ENCODE data around the gene CYFIP1. TPM values are rescaled to one million over a fixed set of nuclear protein-coding genes. Genes with fewer than 3 reads are reported as not detected.

CYFIP1 gene
- total and polyA plus RNA-seq, 2 of the 8 experiments (the other 6 are each of a cell fraction or from before 2014, with no cell fraction given) = 38.6 to 81.7 TPM

DNA sequence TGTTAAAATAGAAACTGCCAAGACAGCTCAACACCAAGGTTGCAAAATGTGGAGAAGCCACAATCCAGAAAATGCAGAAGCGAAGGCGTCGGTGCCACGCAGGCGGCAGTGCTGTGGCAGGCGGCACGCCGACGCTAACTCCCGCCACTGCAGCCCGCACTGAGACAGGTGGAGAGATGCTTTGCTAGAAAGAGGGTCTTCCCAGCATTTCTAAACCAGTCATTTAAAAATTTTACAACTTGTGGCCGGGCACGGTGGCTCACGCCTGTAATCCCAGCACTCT, 23.2 kb downstream of the CYFIP1 start (continued):
- TF ChIP-seq NANOG (IDR thresholded peaks at IDR 0.05; ENCODE audit: insufficient read depth, low read depth, low read length, poor library complexity, severe bottlenecking) (no peak), SP1 (IDR thresholded peaks at IDR 0.05; ENCODE audit: low read depth, low read length) (no peak), SUZ12 (IDR thresholded peaks at IDR 0.05; ENCODE audit: low read length) (no peak), TAF1 (IDR thresholded peaks at IDR 0.05; ENCODE audit: low read depth, low read length) (no peak), KDM1A (IDR thresholded peaks at IDR 0.05; ENCODE audit: borderline replicate concordance, low read length) (no peak)

All from H1 (cell line).